ENCODE results near the gene CCDC34.

CCDC34 gene

DNA sequence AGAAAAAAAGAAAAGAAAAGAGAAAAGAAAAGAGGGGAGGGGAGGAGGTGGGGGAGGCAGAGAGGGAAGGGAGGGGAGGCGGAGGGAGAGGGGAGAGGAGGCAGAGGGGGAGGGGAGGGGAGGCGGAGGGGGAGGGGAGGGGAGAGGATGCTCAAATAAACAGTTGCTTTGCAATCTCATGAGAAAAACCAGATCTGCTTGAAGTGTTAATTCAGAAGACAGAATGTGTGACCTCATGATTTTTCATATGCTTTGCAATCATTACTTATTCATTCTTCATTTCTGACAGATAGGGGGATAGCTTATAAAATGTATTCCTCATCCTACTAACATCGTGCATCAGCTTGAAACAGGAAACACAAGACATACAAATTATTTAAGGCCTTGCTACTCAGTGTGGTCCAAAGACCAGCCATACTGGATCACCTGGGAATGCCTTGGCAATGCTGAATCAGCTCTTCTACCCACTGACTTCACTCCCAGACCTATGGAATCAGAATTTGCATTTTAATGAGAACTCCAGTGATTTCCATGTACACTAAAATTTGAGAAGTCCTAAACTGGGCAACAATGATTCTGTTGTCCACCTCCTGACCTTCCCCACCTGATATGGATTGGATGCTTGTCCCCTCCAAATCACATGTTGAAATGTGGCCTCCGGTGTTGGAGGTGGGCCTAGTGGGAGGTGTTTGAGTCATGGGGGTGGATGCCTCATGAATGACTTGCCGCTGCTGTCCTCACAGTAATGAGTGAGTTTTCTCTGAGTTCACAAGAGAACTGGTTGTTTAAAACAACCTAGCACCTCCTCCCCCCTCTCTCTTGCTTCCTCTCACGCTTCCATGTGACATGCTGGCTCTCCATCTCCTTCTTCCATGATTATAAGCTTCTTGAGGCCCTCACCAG is 69.2 kb downstream of the CCDC34 start:
- FAIRE-seq (no peak), DNase-seq (ENCODE audit: insufficient read length, low spot score) (no peak)

DNA sequence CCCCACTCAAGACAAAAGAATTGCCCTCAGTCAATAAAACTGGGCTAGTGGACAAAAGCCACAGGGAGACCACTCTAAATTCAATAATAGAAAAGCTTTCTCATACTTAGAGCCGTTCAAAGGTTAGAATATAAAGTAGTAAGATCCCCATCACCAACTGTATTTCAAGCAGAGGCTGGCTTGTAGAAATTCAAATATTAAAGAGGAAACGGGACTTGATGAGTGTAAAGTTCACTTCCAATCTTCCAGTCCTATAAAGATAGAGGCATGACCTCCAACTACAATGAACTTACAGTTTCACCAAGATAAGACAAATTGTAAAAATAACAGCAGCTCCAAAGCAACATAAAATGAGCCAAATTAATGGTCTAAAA is 70.4 kb downstream of the CCDC34 start:
- DNase-seq (ENCODE audit: insufficient read length, low spot score): no peak
- FAIRE-seq: no peak

DNA sequence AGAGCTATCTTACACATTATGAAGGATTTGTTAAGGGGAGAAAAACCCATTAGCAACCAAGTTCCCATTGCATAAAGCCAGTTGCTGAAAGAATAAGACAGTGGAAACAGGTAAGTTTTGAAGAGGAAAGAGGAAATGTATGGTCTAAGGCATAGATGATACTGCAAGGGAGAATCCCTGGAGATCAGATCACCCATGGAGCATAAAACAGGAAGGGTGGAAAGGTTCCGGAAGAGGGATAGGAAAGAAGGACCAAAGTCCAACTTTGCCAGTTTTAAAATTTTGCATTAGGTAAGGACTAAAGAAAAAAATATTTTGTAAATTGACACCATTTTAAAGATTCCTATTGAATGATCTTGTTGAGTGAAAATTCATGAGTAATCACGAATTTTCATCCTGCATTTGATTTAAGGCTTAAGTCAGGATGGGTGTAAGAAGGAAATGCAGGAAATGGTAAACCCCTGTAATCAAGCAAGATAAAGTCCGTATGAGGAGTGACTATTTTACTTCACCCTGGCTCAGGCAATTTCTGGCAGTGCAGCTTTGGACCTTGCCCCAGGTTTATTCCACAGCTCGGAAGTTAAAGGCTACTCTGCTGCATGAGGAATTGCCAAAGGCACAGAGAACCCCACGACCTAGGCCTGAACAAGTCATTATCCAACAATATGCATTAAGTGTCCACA is 70.9 kb downstream of the CCDC34 start:
- DNase-seq (ENCODE audit: insufficient read length, low spot score): no peak
- FAIRE-seq: no peak

DNA sequence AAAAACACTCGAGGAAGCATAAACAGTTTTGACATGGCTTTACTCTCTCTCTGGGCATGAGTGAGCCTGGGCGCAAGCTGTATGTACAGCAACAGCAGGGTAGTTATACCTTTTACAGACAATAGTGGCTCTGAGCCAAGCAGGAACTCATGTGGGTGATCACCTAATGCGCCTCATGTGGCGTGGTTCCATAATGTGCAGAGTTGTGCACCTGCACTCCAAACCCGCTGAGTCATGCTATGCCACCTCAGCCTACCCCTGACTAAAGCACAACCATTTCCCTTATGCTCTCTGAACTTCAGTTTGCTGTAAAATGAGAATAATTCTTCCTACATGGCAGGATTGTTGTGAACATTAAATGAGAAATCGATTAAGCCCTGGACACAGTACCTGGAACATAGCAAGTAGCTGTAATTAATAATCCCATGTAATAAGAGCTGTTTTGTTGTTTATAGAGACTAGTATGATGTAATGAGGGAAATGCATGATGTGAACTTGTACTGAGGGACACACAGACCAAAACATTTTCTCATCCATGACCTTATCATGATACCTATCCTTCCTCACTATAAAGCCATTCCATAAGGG is 71.6 kb downstream of the CCDC34 start:
- no peak for FAIRE-seq
- no peak for DNase-seq (ENCODE audit: insufficient read length, low spot score)

DNA sequence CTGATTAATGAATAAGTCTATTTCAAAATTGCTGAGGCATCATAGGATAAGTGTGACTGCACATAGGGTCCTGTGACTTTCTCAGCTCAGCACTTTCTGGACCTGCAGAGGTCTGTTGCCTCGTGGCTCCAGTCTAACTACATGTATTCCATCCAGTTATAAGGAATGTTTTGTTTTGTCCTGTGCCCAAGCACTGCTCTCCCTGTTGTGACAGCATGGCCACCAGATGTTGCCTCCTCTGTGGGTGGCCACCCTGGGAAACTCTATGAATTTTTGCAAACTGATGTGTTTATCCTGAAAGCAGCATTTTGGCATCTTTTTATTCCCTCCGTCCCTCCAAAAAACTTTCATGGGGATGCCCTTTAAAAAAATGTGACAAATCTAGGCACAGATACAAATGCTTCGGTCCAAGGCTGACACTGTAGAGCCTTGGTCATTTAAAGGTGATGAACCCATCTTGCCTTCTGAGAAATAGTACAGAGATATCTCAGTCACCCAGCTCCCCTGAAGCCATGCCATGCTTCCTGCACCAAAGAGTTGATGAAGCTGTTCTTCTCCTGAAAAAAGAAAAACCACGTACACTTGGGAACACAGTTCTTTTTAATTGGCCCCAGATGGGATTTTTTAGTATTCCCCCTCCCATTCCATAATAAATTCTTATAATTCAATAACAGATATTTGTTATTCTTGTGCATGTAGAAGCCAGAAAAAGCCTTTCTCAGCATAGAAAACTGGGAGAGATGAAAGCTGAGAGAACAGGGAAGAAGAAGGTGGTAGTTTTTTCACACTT is 72.6 kb downstream of the CCDC34 start:
- DNase-seq (ENCODE audit: insufficient read length, low spot score): no peak
- no peak for FAIRE-seq

All from HTR-8/SVneo (cell line).